SK-N-SH (cell line): ENCODE data around the gene CELSR1. TPM values are rescaled to one million over a fixed set of nuclear protein-coding genes. Genes with fewer than 3 reads are reported as not detected.

ENCODE experiments used
- CTCF ChIA-PET: fragments of 300-600, 350-600 bp; formaldehyde crosslinking; extraction: SDS; loops from one replicate; lab custom pipeline; 2021; lab: Yijun Ruan, JAX
- POLR2A ChIA-PET: fragments of 350-600 bp; sonication (Branson Sonifier 250); formaldehyde crosslinking; extraction: SDS; loops from one replicate; lab custom pipeline; 2020; ENCODE audit warnings: antibody characterized with exemption, inconsistent platforms; lab: Yijun Ruan, JAX
- DNase-seq: peaks from one replicate; pipeline ENCODE4 v3.0.0; 2012
- H2AFZ ChIP-seq: fragments of 200-600 bp; sonication (generic); 2 replicates; pipeline ENCODE4 v1.8.1; 2016; ENCODE audit warnings: antibody characterized with exemption, mild to moderate bottlenecking, low read depth
- H3F3A ChIP-seq: fragments of 200-600 bp; sonication (generic); replicated peaks from 2 replicates; pipeline ENCODE3; 2016; ENCODE audit warnings: antibody characterized with exemption, mild to moderate bottlenecking; ENCODE audit not compliant: insufficient read depth
- H3K27ac ChIP-seq, 2 experiments: fragments of 200-500 bp in 1 of 2; fragments of 200-600 bp in 1 of 2; sonication (Bioruptor generic) in 1 of 2; sonication (generic), shearing (Covaris generic) in 1 of 2; 2 replicates each; pipeline versions ENCODE4 v1.5.1 to v1.6.1; 2014 to 2016; ENCODE audit warnings: low read depth in 2 of 2, inconsistent platforms in 1 of 2, low read length in 1 of 2, mild to moderate bottlenecking in 1 of 2, mixed read lengths in 1 of 2
- H3K27me3 ChIP-seq: fragments of 200-600 bp; sonication (generic), shearing (Covaris generic); 2 replicates; pipeline ENCODE4 v1.6.1; 2016; ENCODE audit warnings: mixed run types; ENCODE audit not compliant: insufficient read depth
- H3K36me3 ChIP-seq, 2 experiments: fragments of 200-500 bp in 1 of 2; fragments of 200-600 bp in 1 of 2; sonication (Bioruptor generic) in 1 of 2; sonication (generic) in 1 of 2; replicated peaks in 1 of 2; 2 replicates each; pipeline versions ENCODE3 to v1.5.1; 2014 to 2016; ENCODE audit warnings: low read length in 1 of 2, mild to moderate bottlenecking in 1 of 2; ENCODE audit not compliant: insufficient read depth in 2 of 2, control insufficient read depth in 1 of 2
- H3K4me1 ChIP-seq, 2 experiments: fragments of 200-500 bp in 1 of 2; fragments of 200-600 bp in 1 of 2; sonication (Bioruptor generic) in 1 of 2; sonication (generic), shearing (Covaris generic) in 1 of 2; 2 replicates each; pipeline versions ENCODE4 v1.5.1 to v1.6.1; 2014 to 2016; ENCODE audit warnings: low read depth in 1 of 2, low read length in 1 of 2, mixed run types in 1 of 2; ENCODE audit not compliant: insufficient read depth in 2 of 2, control insufficient read depth in 1 of 2
- H3K4me2 ChIP-seq: fragments of 200-600 bp; sonication (generic), shearing (Covaris generic); 2 replicates; pipeline ENCODE4 v1.6.1; 2017; ENCODE audit warnings: mixed run types
- H3K4me3 ChIP-seq, 2 experiments: fragments of 200-500 bp in 1 of 2; fragments of 200-600 bp in 1 of 2; sonication (Bioruptor generic) in 1 of 2; sonication (generic), shearing (Covaris generic) in 1 of 2; 2 replicates each; pipeline versions ENCODE4 v1.5.1 to v1.8.1; 2014 to 2016; ENCODE audit warnings: low read depth in 2 of 2, inconsistent platforms in 1 of 2, low read length in 1 of 2, mild to moderate bottlenecking in 1 of 2, mixed read lengths in 1 of 2, moderate library complexity in 1 of 2
- H3K79me2 ChIP-seq: fragments of 200-600 bp; sonication (generic); 2 replicates; pipeline ENCODE4 v1.8.1; 2017; ENCODE audit warnings: mild to moderate bottlenecking; ENCODE audit not compliant: insufficient read depth
- H3K9ac ChIP-seq: fragments of 200-600 bp; sonication (generic); 2 replicates; pipeline ENCODE4 v1.6.1; 2017; ENCODE audit warnings: mixed run types
- H3K9me2 ChIP-seq: fragments of 200-600 bp; sonication (generic); 2 replicates; pipeline ENCODE4 v1.6.1; 2017; ENCODE audit warnings: mixed run types
- H3K9me3 ChIP-seq: fragments of 200-600 bp; sonication (generic); 2 replicates; pipeline ENCODE4 v1.6.1; 2017; ENCODE audit warnings: mixed run types, mild to moderate bottlenecking, moderate library complexity
- H4K20me1 ChIP-seq: fragments of 200-600 bp; sonication (generic); 2 replicates; pipeline ENCODE4 v1.6.1; 2017; ENCODE audit warnings: mild to moderate bottlenecking, mixed run types; ENCODE audit not compliant: insufficient read depth
- EP300 ChIP-seq, 2 experiments: IDR thresholded peaks; 2 replicates each; pipeline versions ENCODE4 v1.4.0 to v1.6.1; 2012; ENCODE audit warnings: borderline replicate concordance in 1 of 2, low read depth in 1 of 2, low read length in 1 of 2
- EZH2phosphoT487 ChIP-seq: fragments of 200-600 bp; sonication (generic); IDR thresholded peaks from 2 replicates; pipeline ENCODE4 v1.6.1; 2017; ENCODE audit warnings: low read depth, mixed run types, mild to moderate bottlenecking, antibody characterized with exemption, moderate library complexity, borderline replicate concordance
- FOXJ3 ChIP-seq: sonication (generic); formaldehyde crosslinking; IDR thresholded peaks from 2 replicates; pipeline ENCODE4 v1.5.1; 2020; ENCODE audit warnings: mild to moderate bottlenecking, missing genetic modification reagents
- GABPA ChIP-seq: IDR thresholded peaks from 2 replicates; pipeline ENCODE4 v1.4.0; 2012; ENCODE audit warnings: low read depth, mild to moderate bottlenecking
- IRF3 ChIP-seq: fragments of 150-350 bp; IDR thresholded peaks from 2 replicates; pipeline ENCODE4 v1.6.1; 2016; ENCODE audit warnings: mild to moderate bottlenecking, low read depth, low read length
- JUND ChIP-seq: IDR thresholded peaks from 2 replicates; pipeline ENCODE4 v1.4.0; 2012
- MAX ChIP-seq: IDR thresholded peaks from 2 replicates; pipeline ENCODE4 v1.4.0; 2012; ENCODE audit warnings: low read depth
- MXI1 ChIP-seq: IDR thresholded peaks from 2 replicates; pipeline ENCODE4 v1.6.1; 2012; ENCODE audit warnings: mild to moderate bottlenecking, low read depth, low read length, improper control_type of control experiment
- NFIC ChIP-seq: IDR thresholded peaks from 2 replicates; pipeline ENCODE4 v1.4.0; 2012; ENCODE audit warnings: borderline replicate concordance
- NRF1 ChIP-seq: IDR thresholded peaks from 2 replicates; pipeline ENCODE4 v1.6.1; 2012; ENCODE audit warnings: low read depth, mild to moderate bottlenecking, low read length
- RAD21 ChIP-seq: IDR thresholded peaks from 2 replicates; pipeline ENCODE4 v1.6.1; 2012; ENCODE audit warnings: mild to moderate bottlenecking, low read length
- RCOR1 ChIP-seq: fragments of 150-350 bp; IDR thresholded peaks from 2 replicates; pipeline ENCODE4 v1.6.1; 2017; ENCODE audit warnings: antibody characterized with exemption, low read length
- REST ChIP-seq: IDR thresholded peaks from 2 replicates; pipeline ENCODE4 v1.6.1; 2012; ENCODE audit warnings: mild to moderate bottlenecking, low read depth, low read length, moderate library complexity
- RXRA ChIP-seq: IDR thresholded peaks from 2 replicates; pipeline ENCODE4 v1.4.0; 2012; ENCODE audit warnings: low read depth, mild to moderate bottlenecking, borderline replicate concordance
- SIN3A ChIP-seq: IDR thresholded peaks from 2 replicates; pipeline ENCODE4 v1.6.1; 2012; ENCODE audit warnings: low read depth, mild to moderate bottlenecking, low read length, moderate library complexity, borderline replicate concordance
- TAF1 ChIP-seq: IDR thresholded peaks from 2 replicates; pipeline ENCODE4 v1.6.1; 2012; ENCODE audit warnings: low read depth, mild to moderate bottlenecking, low read length, moderate library complexity, borderline replicate concordance
- USF2 ChIP-seq: fragments of 150-350 bp; IDR thresholded peaks from 2 replicates; pipeline ENCODE4 v1.6.1; 2017; ENCODE audit warnings: antibody characterized with exemption, low read length, low read depth, borderline replicate concordance
- YY1 ChIP-seq: IDR thresholded peaks from 2 replicates; pipeline ENCODE4 v1.4.0; 2012; ENCODE audit warnings: low read depth, mild to moderate bottlenecking
- ZBTB33 ChIP-seq: IDR thresholded peaks from 2 replicates; pipeline ENCODE4 v1.4.0; 2012; ENCODE audit warnings: low read depth, borderline replicate concordance
- WGBS: methylation state at CpG from one replicate; pipeline ENCODE4 v1.1.6; 2017; ENCODE audit warnings: low lambda C conversion rate; 5-methylcytosine and 5-hydroxymethylcytosine counted together
- polyA plus RNA-seq, 3 experiments: library from polyadenylated mRNA; depleted of rRNA; stranded (reverse); fragments of >200 nt; gene quantifications; 2 replicates each; pipeline ENCODE4 v1.2.3, GENCODE V29; 2012

The CELSR1 gene
- polyA plus RNA-seq, 1 of the 3 experiments (the other 2 are of a cell fraction) = 5.0 TPM

- Histone ChIP-seq H3K79me2 (no peaks in the 10 kb centered on the region), H3K4me3 (no peak overlapping the region), H3K9ac (no peak overlapping the region), H3K9me2 (no peaks in the 10 kb centered on the region), H4K20me1 (no peaks in the 10 kb centered on the region), H3F3A (no peaks in the 10 kb centered on the region), H3K27ac (no peak overlapping the region), H3K4me1 (no peaks in the 10 kb centered on the region; a peak in 1 of 4 replicates), H3K9me3 (no peaks in the 10 kb centered on the region), H3K4me2 (no peak overlapping the region), H3K27me3 (no peaks in the 10 kb centered on the region), H2AFZ (no peak overlapping the region)
- CTCF ChIA-PET = no interaction called here
- 75% methylated on average over 10 of the region's 14 CpGs for WGBS
- POLR2A ChIA-PET = no interaction called here
- no peak for DNase-seq
- TF ChIP-seq NRF1 = no peak
- no peak for TF ChIP-seq YY1
- TF ChIP-seq ZBTB33 = no peak
- TF ChIP-seq NFIC = no peak
- TF ChIP-seq RXRA = no peak
- TF ChIP-seq SIN3A = no peak
- no peak for TF ChIP-seq FOXJ3 (CRISPR knock-in tag)
- TF ChIP-seq, all 33 proteins: peak for 0
- no peaks in the 10 kb centered on the region for H3K36me3 ChIP-seq
Observed at GRCh38 chr22:46393873-46394272, 143.5 kb downstream of the CELSR1 start.

GRCh38 chr22:46392137-46392844 is 145.1 kb downstream of the CELSR1 start:
- no peaks in the 10 kb centered on the region for H3K79me2 ChIP-seq
- H4K20me1 ChIP-seq = no peaks in the 10 kb centered on the region
- ChIA-PET POLR2A (no interaction called here), CTCF (interaction anchor here (1.7 to 1.8 kb wide), 4 partner anchors 13 to 150 kb away, joined by 3 to 10 read pairs (median 4); no protein-coding TSS in a partner anchor)
- no peak overlapping the region for H3K9ac ChIP-seq
- no peaks in the 10 kb centered on the region for H3K9me3 ChIP-seq
- no peaks in the 10 kb centered on the region for H3F3A ChIP-seq
- no peak overlapping the region for H3K4me3 ChIP-seq
- H3K4me2 ChIP-seq = no peak overlapping the region
- no peaks in the 10 kb centered on the region; a peak in 1 of 4 replicates for H3K4me1 ChIP-seq
- no peak overlapping the region for H3K27ac ChIP-seq
- 71% methylated on average over 8 of the region's 16 CpGs for WGBS
- no peak for DNase-seq
- H3K36me3 ChIP-seq = no peaks in the 10 kb centered on the region
- no peaks in the 10 kb centered on the region for H3K27me3 ChIP-seq
- H2AFZ ChIP-seq = no peak overlapping the region
- H3K9me2 ChIP-seq = no peaks in the 10 kb centered on the region
- TF ChIP-seq USF2 (no peak), RAD21 (no peak), IRF3 (no peak), MAX (no peak), JUND (no peak), RXRA (no peak), TAF1 (no peak), EZH2phosphoT487 (no peak), NRF1 (no peak), GABPA (no peak), REST (no peak), EP300 (IDR thresholded peaks at IDR 0.05; ENCODE audit: borderline replicate concordance in 1 of 2, low read depth in 1 of 2, low read length in 1 of 2) (no peak), RCOR1 (no peak), MXI1 (no peak)
